ENCODE data around the gene NARF.
"Not testable (repeated sequence)": the region's sequence is repeated elsewhere in the genome, so short reads cannot be mapped to it uniquely, and the experiment has no call there.

NARF gene

GRCh38 chr17:82518826-82519810 is 60.6 kb downstream of the NARF start, which contains the start of gene FOXK2:
FOXK2 (plus strand) TSS chr17:82519732; CDS start chr17:82519889, 157 bp downstream.
- H3K4me3 ChIP-seq (ENCODE audit: low read length): peak within 1 kb of the TSS; percentile 80
- DNase-seq (ENCODE audit: low read depth, low spot score): peak; percentile 92

GRCh38 chr17:82519971-82520903 is 61.7 kb downstream of the NARF start:
- peak overlapping the region; percentile 80 for H3K4me3 ChIP-seq (ENCODE audit: low read length)
- DNase-seq (ENCODE audit: low read depth, low spot score): no peak

GRCh38 chr17:82524540-82524939 is 66.0 kb downstream of the NARF start:
- no peak for DNase-seq (ENCODE audit: low read depth, low spot score)
- H3K4me3 ChIP-seq (ENCODE audit: low read length): no peak overlapping the region

- DNase-seq (ENCODE audit: low read depth, low spot score): no peak
- H3K4me3 ChIP-seq (ENCODE audit: low read length): no peak overlapping the region
Observed at GRCh38 chr17:82525712-82526111, 67.2 kb downstream of the NARF start.

GRCh38 chr17:82527898-82528297 is 69.4 kb downstream of the NARF start:
- no peak for DNase-seq (ENCODE audit: low read depth, low spot score)
- no peak overlapping the region for H3K4me3 ChIP-seq (ENCODE audit: low read length)

- no peak overlapping the region for H3K4me3 ChIP-seq (ENCODE audit: low read length)
- no peak for DNase-seq (ENCODE audit: low read depth, low spot score)
Observed at GRCh38 chr17:82528484-82529265, 70.1 kb downstream of the NARF start.

- no peak overlapping the region for H3K4me3 ChIP-seq (ENCODE audit: low read length)
- DNase-seq (ENCODE audit: low read depth, low spot score): no peak
Observed at GRCh38 chr17:82529914-82530300, 71.4 kb downstream of the NARF start.

- no peak overlapping the region for H3K4me3 ChIP-seq (ENCODE audit: low read length)
- DNase-seq (ENCODE audit: low read depth, low spot score): no peak
Observed at GRCh38 chr17:82531431-82531881, 72.9 kb downstream of the NARF start.

- no peak overlapping the region for H3K4me3 ChIP-seq (ENCODE audit: low read length)
- no peak for DNase-seq (ENCODE audit: low read depth, low spot score)
Observed at GRCh38 chr17:82534401-82534812, 75.9 kb downstream of the NARF start.

- no peak overlapping the region for H3K4me3 ChIP-seq (ENCODE audit: low read length)
- no peak for DNase-seq (ENCODE audit: low read depth, low spot score)
Observed at GRCh38 chr17:82536512-82537201, 78.1 kb downstream of the NARF start.

GRCh38 chr17:82537228-82537627 is 78.7 kb downstream of the NARF start:
- not testable (repeated sequence) for H3K4me3 ChIP-seq (ENCODE audit: low read length); DNase-seq (ENCODE audit: low read depth, low spot score)

GRCh38 chr17:82539076-82539475 is 80.5 kb downstream of the NARF start:
- H3K4me3 ChIP-seq (ENCODE audit: low read length); DNase-seq (ENCODE audit: low read depth, low spot score): not testable (repeated sequence)
